ENCODE measurements around the gene LRRC46. TPM values are rescaled to one million over a fixed set of nuclear protein-coding genes. Genes with fewer than 3 reads are reported as not detected.

LRRC46 gene
- total and polyA plus RNA-seq, 2 of the 4 experiments (the other 2 are of a cell fraction): 0.77 TPM; not detected in 1

- dilution Hi-C loops (cut with HindIII; ENCODE audit: low sequenced_read_pairs, unreplicated experiment) (no loop called here), in situ Hi-C loops (cut with MboI; ENCODE audit: low sequenced_read_pairs) (no loop called here), intact Hi-C loops (cut with micrococcal nuclease) (no loop called here)
- peaks cover 55% of the 10 kb centered on the region for H3K36me3 ChIP-seq (ENCODE audit: control insufficient read depth, insufficient read depth, low read length)
- H4K20me1 ChIP-seq (ENCODE audit: insufficient read depth, low read length): peaks cover 37% of the 10 kb centered on the region
- peaks cover 3% of the 10 kb centered on the region; the same call in 1 of the 2 replicates for H3K4me1 ChIP-seq (ENCODE audit: control insufficient read depth, insufficient read depth, low read length)
- no peak overlapping the region for H4K91ac ChIP-seq (ENCODE audit: insufficient read depth, low read depth, low read length)
- no peak overlapping the region for H3K56ac ChIP-seq (ENCODE audit: extremely low read depth, insufficient read depth, low read length)
- ATAC-seq (ENCODE audit: low read depth) (peak; percentile 91), DNase-seq (peak; percentile 87)
- no peak overlapping the region for H3K23ac ChIP-seq (ENCODE audit: low read depth, low read length)
- no peak overlapping the region for H3K9ac ChIP-seq (ENCODE audit: low read depth, low read length)
- no peak overlapping the region for H3K4ac ChIP-seq (ENCODE audit: low read depth, low read length)
- peak overlapping the region; percentile 6 for H2AK9ac ChIP-seq (replicated peaks; ENCODE audit: low read depth, low read length, poor library complexity)
- WGBS, 2 experiments (ENCODE audit: extremely low coverage in 2 of 2, insufficient read length in 1 of 2): no CpG with 5 or more reads among the region's 10 CpGs
- H2BK15ac ChIP-seq (ENCODE audit: low read depth, low read length): no peak overlapping the region
- no peak overlapping the region for H3K4me2 ChIP-seq (ENCODE audit: low read depth, low read length)
- ChIA-PET POLR2A (ENCODE audit: unreplicated experiment) (no interaction called here), CTCF (interaction anchor here (0.6 kb wide), 1 partner anchor 558 kb away, joined by 4 read pairs; no protein-coding TSS in a partner anchor)
- no peak overlapping the region for H2BK5ac ChIP-seq (ENCODE audit: low read depth, low read length, poor library complexity, severe bottlenecking)
- no peak overlapping the region for H2AFZ ChIP-seq (replicated peaks; ENCODE audit: low read length, poor library complexity)
- no peak overlapping the region for H4K5ac ChIP-seq (ENCODE audit: low read depth, low read length)
- no peak overlapping the region for H2BK120ac ChIP-seq (ENCODE audit: low read depth, low read length)
- H3K9me1 ChIP-seq (ENCODE audit: insufficient read depth, low read length): 0 out of 2 replicates have a peak, but pooled peaks cover 2% of the 10 kb centered on the region
- no peaks in the 10 kb centered on the region for H3K79me1 ChIP-seq (ENCODE audit: low read depth in 1 of 2, low read length in 2 of 2)
- H2AK5ac ChIP-seq (ENCODE audit: low read depth, low read length): no peak overlapping the region
- no TSS peak for BruUV-seq (replicated peaks)
- H4K8ac ChIP-seq (ENCODE audit: low read depth in 2 of 2, low read length in 2 of 2): no peak overlapping the region
- H3K27ac ChIP-seq (ENCODE audit: insufficient read depth, low read length): no peak overlapping the region
- no peaks in the 10 kb centered on the region; the same call in 1 of the 2 replicates for H3K27me3 ChIP-seq (ENCODE audit: control insufficient read depth, insufficient read depth, low read length)
- H3K4me3 ChIP-seq (ENCODE audit: insufficient read depth, low read depth, low read length): no peak overlapping the region
- no peak overlapping the region for H2BK20ac ChIP-seq (ENCODE audit: low read depth, low read length)
- H3K18ac ChIP-seq (ENCODE audit: low read depth, low read length): no peak overlapping the region
- H3K9me3 ChIP-seq (ENCODE audit: control insufficient read depth, insufficient read depth, low read length): no peaks in the 10 kb centered on the region
- TF ChIP-seq SMC3 (IDR thresholded peaks at IDR 0.05; ENCODE audit: low read depth, low read length) (no peak), POLR2A (IDR thresholded peaks at IDR 0.05; ENCODE audit: low read depth, low read length) (no peak), MAZ (IDR thresholded peaks at IDR 0.05; ENCODE audit: borderline replicate concordance, low read depth, low read length) (no peak), RAD21 (IDR thresholded peaks at IDR 0.05; ENCODE audit: low read length) (no peak), CTCF (conservative IDR thresholded peaks at IDR 0.05; ENCODE audit: low read depth, low read length) (no peak), BHLHE40 (IDR thresholded peaks at IDR 0.05; ENCODE audit: low read depth, low read length) (peak; percentile 39; the same call in 1 of the 2 replicates), CEBPB (IDR thresholded peaks at IDR 0.05; ENCODE audit: low read depth, low read length) (no peak), MXI1 (IDR thresholded peaks at IDR 0.05; ENCODE audit: borderline replicate concordance, low read depth, low read length) (no peak), ELK1 (IDR thresholded peaks at IDR 0.05; ENCODE audit: borderline replicate concordance, low read depth, low read length) (no peak), MAFK (IDR thresholded peaks at IDR 0.05; ENCODE audit: low read depth, low read length) (peak; percentile 96), RFX5 (IDR thresholded peaks at IDR 0.05; ENCODE audit: low read depth, low read length) (no peak), NFE2L2 (IDR thresholded peaks at IDR 0.05; ENCODE audit: low read depth, low read length) (peak; percentile 84), FOS (IDR thresholded peaks at IDR 0.05; ENCODE audit: low read depth, low read length) (peak; percentile 93), CHD1 (IDR thresholded peaks at IDR 0.05; ENCODE audit: low read depth, low read length) (no peak), RCOR1 (IDR thresholded peaks at IDR 0.05; ENCODE audit: insufficient replicate concordance, low read length) (peak; percentile 51)
- TF ChIP-seq, protein P1, sequence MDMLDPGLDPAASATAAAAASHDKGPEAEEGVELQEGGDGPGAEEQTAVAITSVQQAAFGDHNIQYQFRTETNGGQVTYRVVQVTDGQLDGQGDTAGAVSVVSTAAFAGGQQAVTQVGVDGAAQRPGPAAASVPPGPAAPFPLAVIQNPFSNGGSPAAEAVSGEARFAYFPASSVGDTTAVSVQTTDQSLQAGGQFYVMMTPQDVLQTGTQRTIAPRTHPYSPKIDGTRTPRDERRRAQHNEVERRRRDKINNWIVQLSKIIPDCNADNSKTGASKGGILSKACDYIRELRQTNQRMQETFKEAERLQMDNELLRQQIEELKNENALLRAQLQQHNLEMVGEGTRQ (IDR thresholded peaks at IDR 0.05; ENCODE audit: low read depth, low read length): peak; percentile 36; the same call in 1 of the 2 replicates
- no peak overlapping the region for H3K14ac ChIP-seq (replicated peaks; ENCODE audit: low read depth, low read length)
Observed at GRCh38 chr17:47810200-47810821, 21.2 kb upstream of the LRRC46 start.

All from IMR-90 (cell line).